ENCODE measurements around the gene LPCAT2. TPM values are rescaled to one million over a fixed set of nuclear protein-coding genes. Genes with fewer than 3 reads are reported as not detected.

LPCAT2 gene
- total RNA-seq, 1 experiment from 2014 or later = 0.84 TPM

- in situ Hi-C loops (cut with HindIII; ENCODE audit: low pct_unique_long_range_greater_than_20kb, low sequenced_read_pairs) = no loop called here
- DNase-seq (ENCODE audit: low read depth) = no peak
These were observed 21.5 kb downstream of the LPCAT2 start for GRCh38 chr16:55530316-55530856.

- no peak for DNase-seq (ENCODE audit: low read depth)
These were observed 23.4 kb downstream of the LPCAT2 start for GRCh38 chr16:55532227-55532626.

GRCh38 chr16:55534756-55535155 is 25.9 kb downstream of the LPCAT2 start:
- in situ Hi-C loops (cut with HindIII; ENCODE audit: low pct_unique_long_range_greater_than_20kb, low sequenced_read_pairs) = no loop called here
- DNase-seq (ENCODE audit: low read depth) = no peak

More at GRCh38 chr16:55532227-55532626, 23.4 kb downstream of the LPCAT2 start:
- in situ Hi-C loops (cut with HindIII; ENCODE audit: low pct_unique_long_range_greater_than_20kb, low sequenced_read_pairs) = no loop called here

GRCh38 chr16:55539049-55539448 is 30.2 kb downstream of the LPCAT2 start:
- no peak for DNase-seq (ENCODE audit: low read depth)
- in situ Hi-C loops (cut with HindIII; ENCODE audit: low pct_unique_long_range_greater_than_20kb, low sequenced_read_pairs) = no loop called here

- no peak for DNase-seq (ENCODE audit: low read depth)
- in situ Hi-C loops (cut with HindIII; ENCODE audit: low pct_unique_long_range_greater_than_20kb, low sequenced_read_pairs) = no loop called here
These were observed 30.6 kb downstream of the LPCAT2 start for GRCh38 chr16:55539488-55539887.

GRCh38 chr16:55540221-55540620 is 31.3 kb downstream of the LPCAT2 start:
- no peak for DNase-seq (ENCODE audit: low read depth)
- in situ Hi-C loops (cut with HindIII; ENCODE audit: low pct_unique_long_range_greater_than_20kb, low sequenced_read_pairs) = no loop called here

GRCh38 chr16:55542459-55543082 is 33.7 kb downstream of the LPCAT2 start:
- in situ Hi-C loops (cut with HindIII; ENCODE audit: low pct_unique_long_range_greater_than_20kb, low sequenced_read_pairs) = no loop called here
- DNase-seq (ENCODE audit: low read depth) = peak; percentile 15

GRCh38 chr16:55543472-55543871 is 34.6 kb downstream of the LPCAT2 start:
- DNase-seq (ENCODE audit: low read depth) = peak; percentile 32
- in situ Hi-C loops (cut with HindIII; ENCODE audit: low pct_unique_long_range_greater_than_20kb, low sequenced_read_pairs) = no loop called here

GRCh38 chr16:55552621-55553020 is 43.7 kb downstream of the LPCAT2 start:
- no peak for DNase-seq (ENCODE audit: low read depth)
- in situ Hi-C loops (cut with HindIII; ENCODE audit: low pct_unique_long_range_greater_than_20kb, low sequenced_read_pairs) = no loop called here

GRCh38 chr16:55555436-55555835 is 46.6 kb downstream of the LPCAT2 start:
- in situ Hi-C loops (cut with HindIII; ENCODE audit: low pct_unique_long_range_greater_than_20kb, low sequenced_read_pairs) = no loop called here
- no peak for DNase-seq (ENCODE audit: low read depth)

- in situ Hi-C loops (cut with HindIII; ENCODE audit: low pct_unique_long_range_greater_than_20kb, low sequenced_read_pairs) = no loop called here
- no peak for DNase-seq (ENCODE audit: low read depth)
These were observed 48.3 kb downstream of the LPCAT2 start for GRCh38 chr16:55557186-55557585.

- in situ Hi-C loops (cut with HindIII; ENCODE audit: low pct_unique_long_range_greater_than_20kb, low sequenced_read_pairs) = no loop called here
- DNase-seq (ENCODE audit: low read depth) = no peak
These were observed 50.4 kb downstream of the LPCAT2 start for GRCh38 chr16:55559233-55559632.

- no peak for DNase-seq (ENCODE audit: low read depth)
- in situ Hi-C loops (cut with HindIII; ENCODE audit: low pct_unique_long_range_greater_than_20kb, low sequenced_read_pairs) = no loop called here
These were observed 51.2 kb downstream of the LPCAT2 start for GRCh38 chr16:55559933-55560516.

- in situ Hi-C loops (cut with HindIII; ENCODE audit: low pct_unique_long_range_greater_than_20kb, low sequenced_read_pairs) = no loop called here
- DNase-seq (ENCODE audit: low read depth) = no peak
These were observed 52.5 kb downstream of the LPCAT2 start for GRCh38 chr16:55561319-55561848.

GRCh38 chr16:55562936-55563335 is 54.1 kb downstream of the LPCAT2 start:
- DNase-seq (ENCODE audit: low read depth) = no peak
- in situ Hi-C loops (cut with HindIII; ENCODE audit: low pct_unique_long_range_greater_than_20kb, low sequenced_read_pairs) = no loop called here

- in situ Hi-C loops (cut with HindIII; ENCODE audit: low pct_unique_long_range_greater_than_20kb, low sequenced_read_pairs) = no loop called here
- DNase-seq (ENCODE audit: low read depth) = no peak
These were observed 54.9 kb downstream of the LPCAT2 start for GRCh38 chr16:55563797-55564196.

GRCh38 chr16:55565086-55565485 is 56.2 kb downstream of the LPCAT2 start:
- in situ Hi-C loops (cut with HindIII; ENCODE audit: low pct_unique_long_range_greater_than_20kb, low sequenced_read_pairs) = no loop called here
- no peak for DNase-seq (ENCODE audit: low read depth)

- in situ Hi-C loops (cut with HindIII; ENCODE audit: low pct_unique_long_range_greater_than_20kb, low sequenced_read_pairs) = no loop called here
- DNase-seq (ENCODE audit: low read depth) = no peak
These were observed 57.7 kb downstream of the LPCAT2 start, which contains the start of gene CAPNS2 for GRCh38 chr16:55566432-55567175. Gene CAPNS2, plus strand, starts transcription at chr16:55566684. Its CDS starts 73 bp downstream, at chr16:55566757.

- in situ Hi-C loops (cut with HindIII; ENCODE audit: low pct_unique_long_range_greater_than_20kb, low sequenced_read_pairs) = no loop called here
- no peak for DNase-seq (ENCODE audit: low read depth)
These were observed 58.5 kb downstream of the LPCAT2 start for GRCh38 chr16:55567382-55567781.
